ENCODE measurements around the gene AHCYL2. TPM values are rescaled to one million over a fixed set of nuclear protein-coding genes. Genes with fewer than 3 reads are reported as not detected.

AHCYL2 gene
- total and polyA plus RNA-seq, 4 donors = 2.0 to 10.0 (median 3.6) TPM

DNA sequence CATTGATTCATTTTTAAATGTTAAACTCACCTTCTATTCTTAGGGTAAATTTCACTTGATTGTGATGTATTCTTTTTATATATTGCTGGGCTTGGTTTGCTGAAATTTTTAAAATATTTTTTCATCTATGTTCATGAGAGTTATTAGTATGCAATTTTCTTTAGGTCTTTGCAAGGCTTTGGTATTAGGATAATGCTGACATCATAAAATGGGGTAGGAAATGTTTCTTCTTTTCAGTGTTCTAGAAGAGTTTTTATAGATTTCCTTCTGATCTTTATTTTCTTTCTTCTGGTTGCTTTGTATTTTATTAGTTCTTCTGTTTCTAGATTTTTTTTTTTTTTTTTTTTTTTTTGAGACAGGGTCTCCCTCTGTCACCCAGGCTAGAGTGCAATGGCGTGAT lies 56.3 kb downstream of the AHCYL2 start:
- Histone ChIP-seq H3K4me3 (ENCODE audit: low read depth in 1 of 3, low read length in 3 of 3) (no peak overlapping the region), H3K27me3 (ENCODE audit: control insufficient read depth in 4 of 4, insufficient read depth in 4 of 4, low read length in 3 of 4) (no peaks in the 10 kb centered on the region), H3K9me3 (ENCODE audit: control insufficient read depth in 4 of 4, low read length in 3 of 4) (no peaks in the 10 kb centered on the region), H3K9ac (ENCODE audit: low read depth in 1 of 2, low read length in 2 of 2) (no peak overlapping the region), H3K27ac (ENCODE audit: low read depth in 1 of 2, low read length in 2 of 2) (no peak overlapping the region), H3K36me3 (ENCODE audit: control insufficient read depth in 4 of 4, insufficient read depth in 3 of 4, low read depth in 1 of 4, low read length in 3 of 4) (no peaks in the 10 kb centered on the region), H3K4me1 (ENCODE audit: control insufficient read depth in 4 of 4, insufficient read depth in 4 of 4, low read length in 3 of 4) (peaks cover 1 to 7% (median 5%) of the 10 kb centered on the region in 4 donors)
- no peak for TF ChIP-seq HNF4A (conservative IDR thresholded peaks at IDR 0.05)
- TF ChIP-seq NR2F2 (IDR thresholded peaks at IDR 0.05) = no peak
- TF ChIP-seq FOXA1 (IDR thresholded peaks at IDR 0.05) = no peak
- TF ChIP-seq CTCF (IDR thresholded peaks at IDR 0.05; ENCODE audit: low read depth, low read length, missing input control) = no peak
- TF ChIP-seq YY1 (IDR thresholded peaks at IDR 0.05) = no peak
- TF ChIP-seq FOXA2 (IDR thresholded peaks at IDR 0.05) = no peak
- TF ChIP-seq RXRA (IDR thresholded peaks at IDR 0.05) = no peak
- TF ChIP-seq, protein P1, sequence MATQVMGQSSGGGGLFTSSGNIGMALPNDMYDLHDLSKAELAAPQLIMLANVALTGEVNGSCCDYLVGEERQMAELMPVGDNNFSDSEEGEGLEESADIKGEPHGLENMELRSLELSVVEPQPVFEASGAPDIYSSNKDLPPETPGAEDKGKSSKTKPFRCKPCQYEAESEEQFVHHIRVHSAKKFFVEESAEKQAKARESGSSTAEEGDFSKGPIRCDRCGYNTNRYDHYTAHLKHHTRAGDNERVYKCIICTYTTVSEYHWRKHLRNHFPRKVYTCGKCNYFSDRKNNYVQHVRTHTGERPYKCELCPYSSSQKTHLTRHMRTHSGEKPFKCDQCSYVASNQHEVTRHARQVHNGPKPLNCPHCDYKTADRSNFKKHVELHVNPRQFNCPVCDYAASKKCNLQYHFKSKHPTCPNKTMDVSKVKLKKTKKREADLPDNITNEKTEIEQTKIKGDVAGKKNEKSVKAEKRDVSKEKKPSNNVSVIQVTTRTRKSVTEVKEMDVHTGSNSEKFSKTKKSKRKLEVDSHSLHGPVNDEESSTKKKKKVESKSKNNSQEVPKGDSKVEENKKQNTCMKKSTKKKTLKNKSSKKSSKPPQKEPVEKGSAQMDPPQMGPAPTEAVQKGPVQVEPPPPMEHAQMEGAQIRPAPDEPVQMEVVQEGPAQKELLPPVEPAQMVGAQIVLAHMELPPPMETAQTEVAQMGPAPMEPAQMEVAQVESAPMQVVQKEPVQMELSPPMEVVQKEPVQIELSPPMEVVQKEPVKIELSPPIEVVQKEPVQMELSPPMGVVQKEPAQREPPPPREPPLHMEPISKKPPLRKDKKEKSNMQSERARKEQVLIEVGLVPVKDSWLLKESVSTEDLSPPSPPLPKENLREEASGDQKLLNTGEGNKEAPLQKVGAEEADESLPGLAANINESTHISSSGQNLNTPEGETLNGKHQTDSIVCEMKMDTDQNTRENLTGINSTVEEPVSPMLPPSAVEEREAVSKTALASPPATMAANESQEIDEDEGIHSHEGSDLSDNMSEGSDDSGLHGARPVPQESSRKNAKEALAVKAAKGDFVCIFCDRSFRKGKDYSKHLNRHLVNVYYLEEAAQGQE (IDR thresholded peaks at IDR 0.05) = no peak
- TF ChIP-seq, protein P2, sequence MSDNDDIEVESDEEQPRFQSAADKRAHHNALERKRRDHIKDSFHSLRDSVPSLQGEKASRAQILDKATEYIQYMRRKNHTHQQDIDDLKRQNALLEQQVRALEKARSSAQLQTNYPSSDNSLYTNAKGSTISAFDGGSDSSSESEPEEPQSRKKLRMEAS (IDR thresholded peaks at IDR 0.05) = no peak
- TF ChIP-seq, protein P3, sequence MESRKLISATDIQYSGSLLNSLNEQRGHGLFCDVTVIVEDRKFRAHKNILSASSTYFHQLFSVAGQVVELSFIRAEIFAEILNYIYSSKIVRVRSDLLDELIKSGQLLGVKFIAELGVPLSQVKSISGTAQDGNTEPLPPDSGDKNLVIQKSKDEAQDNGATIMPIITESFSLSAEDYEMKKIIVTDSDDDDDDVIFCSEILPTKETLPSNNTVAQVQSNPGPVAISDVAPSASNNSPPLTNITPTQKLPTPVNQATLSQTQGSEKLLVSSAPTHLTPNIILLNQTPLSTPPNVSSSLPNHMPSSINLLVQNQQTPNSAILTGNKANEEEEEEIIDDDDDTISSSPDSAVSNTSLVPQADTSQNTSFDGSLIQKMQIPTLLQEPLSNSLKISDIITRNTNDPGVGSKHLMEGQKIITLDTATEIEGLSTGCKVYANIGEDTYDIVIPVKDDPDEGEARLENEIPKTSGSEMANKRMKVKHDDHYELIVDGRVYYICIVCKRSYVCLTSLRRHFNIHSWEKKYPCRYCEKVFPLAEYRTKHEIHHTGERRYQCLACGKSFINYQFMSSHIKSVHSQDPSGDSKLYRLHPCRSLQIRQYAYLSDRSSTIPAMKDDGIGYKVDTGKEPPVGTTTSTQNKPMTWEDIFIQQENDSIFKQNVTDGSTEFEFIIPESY (IDR thresholded peaks at IDR 0.05) = no peak
- no peak for DNase-seq (ENCODE audit: low spot score)
- 100% methylated on average over 1 of the region's 1 CpG for WGBS

GRCh38 chr7:129282865-129283264 lies 58.0 kb downstream of the AHCYL2 start:
- 94% methylated on average over 5 of the region's 5 CpGs for WGBS
- Histone ChIP-seq H3K4me1 (ENCODE audit: control insufficient read depth in 4 of 4, insufficient read depth in 4 of 4, low read length in 3 of 4) (peaks cover 3 to 7% (median 5%) of the 10 kb centered on the region in 4 donors), H3K27me3 (ENCODE audit: control insufficient read depth in 4 of 4, insufficient read depth in 4 of 4, low read length in 3 of 4) (no peaks in the 10 kb centered on the region), H3K27ac (ENCODE audit: low read depth in 1 of 2, low read length in 2 of 2) (no peak overlapping the region), H3K36me3 (ENCODE audit: control insufficient read depth in 4 of 4, insufficient read depth in 3 of 4, low read depth in 1 of 4, low read length in 3 of 4) (no peaks in the 10 kb centered on the region), H3K4me3 (ENCODE audit: low read depth in 1 of 3, low read length in 3 of 3) (no peak overlapping the region), H3K9me3 (ENCODE audit: control insufficient read depth in 4 of 4, low read length in 3 of 4) (no peaks in the 10 kb centered on the region), H3K9ac (ENCODE audit: low read depth in 1 of 2, low read length in 2 of 2) (no peak overlapping the region)
- no peak for DNase-seq (ENCODE audit: low spot score)
- TF ChIP-seq, protein P4, sequence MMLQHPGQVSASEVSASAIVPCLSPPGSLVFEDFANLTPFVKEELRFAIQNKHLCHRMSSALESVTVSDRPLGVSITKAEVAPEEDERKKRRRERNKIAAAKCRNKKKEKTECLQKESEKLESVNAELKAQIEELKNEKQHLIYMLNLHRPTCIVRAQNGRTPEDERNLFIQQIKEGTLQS (IDR thresholded peaks at IDR 0.05) = no peak
- TF ChIP-seq HNF4G (IDR thresholded peaks at IDR 0.05) = no peak
- TF ChIP-seq, protein P1 (IDR thresholded peaks at IDR 0.05) = no peak
